Measurements from ENCODE around the gene GFRA3. TPM values are rescaled to one million over a fixed set of nuclear protein-coding genes. Genes with fewer than 3 reads are reported as not detected.

Gene GFRA3
- total RNA-seq, 4 donors from 2014 or later = 0.42 to 1.6 TPM; not detected in 2

GRCh38 chr5:138275895-138276294 is 1.5 kb upstream of the GFRA3 start:
- no peak for DNase-seq (ENCODE audit: low spot score in 2 of 2)
- intact Hi-C loops (cut with DNase I; ENCODE audit: low total_unique reads) = no loop called here
- no peak overlapping the region for H3K4me3 ChIP-seq (ENCODE audit: low read depth, poor library complexity, severe bottlenecking)
- 58 to 60% methylated on average over 1 of the region's 1 CpG for WGBS, 2 donors
- TF ChIP-seq POLR2A (IDR thresholded peaks at IDR 0.05) (no peak), CTCF (IDR thresholded peaks at IDR 0.05) (no peak)

- intact Hi-C loops (cut with DNase I; ENCODE audit: low total_unique reads) = no loop called here
- no peak for TF ChIP-seq POLR2A (IDR thresholded peaks at IDR 0.05)
- TF ChIP-seq CTCF (IDR thresholded peaks at IDR 0.05) = no peak
- 55% methylated on average over 3 of the region's 3 CpGs for WGBS, 2 donors
- no peak overlapping the region for H3K4me3 ChIP-seq (ENCODE audit: low read depth, poor library complexity, severe bottlenecking)
- DNase-seq (ENCODE audit: low spot score in 2 of 2) = no peak
These were observed 960 bp upstream of the GFRA3 start for GRCh38 chr5:138275379-138275782.

- intact Hi-C loops (cut with DNase I; ENCODE audit: low total_unique reads) = no loop called here
- no peak for TF ChIP-seq CTCF (IDR thresholded peaks at IDR 0.05)
- TF ChIP-seq POLR2A (IDR thresholded peaks at IDR 0.05) = no peak
- no peak for DNase-seq (ENCODE audit: low spot score in 2 of 2)
- 55 to 63% methylated on average over 6 of the region's 6 CpGs for WGBS, 2 donors
- H3K4me3 ChIP-seq (ENCODE audit: low read depth, poor library complexity, severe bottlenecking) = no peak overlapping the region
These were observed 610 bp downstream of the GFRA3 start for GRCh38 chr5:138273834-138274188.

- H3K4me3 ChIP-seq (ENCODE audit: low read depth, poor library complexity, severe bottlenecking) = no peak overlapping the region
- 93% methylated on average over 4 of the region's 4 CpGs for WGBS, 2 donors
- DNase-seq (ENCODE audit: low spot score in 2 of 2) = no peak
- intact Hi-C loops (cut with DNase I; ENCODE audit: low total_unique reads) = no loop called here
- TF ChIP-seq CTCF (IDR thresholded peaks at IDR 0.05) (no peak), POLR2A (IDR thresholded peaks at IDR 0.05) (no peak)
These were observed 1.7 kb downstream of the GFRA3 start for GRCh38 chr5:138272681-138273080.

- intact Hi-C loops (cut with DNase I; ENCODE audit: low total_unique reads) = no loop called here
- 81 to 82% methylated on average over 5 of the region's 5 CpGs for WGBS, 2 donors
- no peak for DNase-seq (ENCODE audit: low spot score in 2 of 2)
- H3K4me3 ChIP-seq (ENCODE audit: low read depth, poor library complexity, severe bottlenecking) = no peak overlapping the region
- TF ChIP-seq CTCF (IDR thresholded peaks at IDR 0.05) (no peak), POLR2A (IDR thresholded peaks at IDR 0.05) (no peak)
These were observed 3.1 kb downstream of the GFRA3 start for GRCh38 chr5:138271281-138271680.

GRCh38 chr5:138264183-138264582 is 10.2 kb downstream of the GFRA3 start:
- H3K4me3 ChIP-seq (ENCODE audit: low read depth, poor library complexity, severe bottlenecking) = no peak overlapping the region
- WGBS, 2 donors = 87 to 93% methylated on average over 8 of the region's 8 CpGs
- no peak for DNase-seq (ENCODE audit: low spot score in 2 of 2)
- no peak for TF ChIP-seq CTCF (IDR thresholded peaks at IDR 0.05)
- no peak for TF ChIP-seq POLR2A (IDR thresholded peaks at IDR 0.05)
- intact Hi-C loops (cut with DNase I; ENCODE audit: low total_unique reads) = no loop called here
